ENCODE measurements around the gene PPP1R12C. TPM values are rescaled to one million over a fixed set of nuclear protein-coding genes. Genes with fewer than 3 reads are reported as not detected.

Gene PPP1R12C
- total and polyA plus RNA-seq, 10 of the 15 experiments (the other 5 are each of a cell fraction or from before 2014, with no cell fraction given) = 1.4 to 84.7 (median 20.5) TPM

DNA sequence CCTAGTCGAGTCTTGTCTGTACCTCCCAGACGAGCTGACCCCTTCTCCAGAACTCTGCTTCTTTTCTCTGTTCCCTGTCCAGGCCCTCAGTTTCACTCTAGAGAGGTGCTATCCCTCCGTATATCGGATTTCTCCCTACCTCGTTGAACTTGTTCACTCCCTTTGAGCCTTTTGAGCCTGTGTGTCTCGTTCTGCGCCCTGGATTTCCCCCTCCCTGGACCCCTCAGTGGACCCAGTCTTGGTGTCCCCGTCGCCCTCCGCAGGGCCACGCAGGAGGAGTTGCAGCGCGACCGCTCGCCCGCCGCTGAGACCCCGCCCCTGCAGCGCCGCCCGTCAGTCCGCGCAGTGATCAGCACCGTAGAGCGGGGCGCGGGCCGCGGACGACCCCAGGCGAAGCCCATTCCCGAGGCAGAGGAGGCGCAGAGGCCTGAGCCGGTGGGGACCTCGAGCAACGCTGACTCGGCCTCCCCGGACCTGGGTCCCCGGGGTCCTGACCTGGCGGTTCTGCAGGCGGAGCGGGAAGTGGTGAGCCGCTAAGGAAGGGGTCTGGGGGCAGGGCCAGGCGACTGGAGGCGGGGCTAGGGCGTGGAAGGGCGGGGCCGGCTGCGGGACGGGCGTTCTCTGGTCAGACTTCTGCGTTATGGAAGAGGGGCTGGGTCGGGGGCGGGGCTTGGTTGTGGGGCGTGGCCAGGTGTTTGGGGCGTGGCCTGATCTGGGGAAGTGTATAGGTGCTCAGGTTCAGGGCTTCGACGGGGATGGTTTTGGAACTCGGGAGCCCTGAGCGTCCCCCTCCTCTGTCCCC is 36.3 kb downstream of the PPP1R12C start (continued):
- TF ChIP-seq CBX3 (IDR thresholded peaks at IDR 0.05; ENCODE audit: borderline replicate concordance, low read depth) (no peak), TARDBP (IDR thresholded peaks at IDR 0.05; ENCODE audit: borderline replicate concordance) (no peak), SIN3A (IDR thresholded peaks at IDR 0.05; ENCODE audit: low read depth, low read length) (no peak), POU2F2 (IDR thresholded peaks at IDR 0.05; ENCODE audit: borderline replicate concordance, low read depth, low read length) (no peak), SP1 (IDR thresholded peaks at IDR 0.05; ENCODE audit: low read depth, low read length) (peak; percentile 7), RCOR1 (conservative IDR thresholded peaks at IDR 0.05; ENCODE audit: low read depth, low read length) (no peak), CBFB (IDR thresholded peaks at IDR 0.05; ENCODE audit: low read depth) (no peak), CTCF (IDR thresholded peaks at IDR 0.05 in 2 of 3, conservative IDR thresholded peaks at IDR 0.05 in 1 of 3; ENCODE audit: control insufficient read depth in 2 of 3, extremely low read depth in 1 of 3, insufficient read depth in 1 of 3, low read depth in 3 of 3, low read length in 3 of 3) (0 out of 6 replicates have a peak, but pooled peaks of 1 of the 3 experiments have one; percentile 0), DPF2 (IDR thresholded peaks at IDR 0.05) (0 out of 2 replicates have a peak, but pooled peaks have one; percentile 1), SUZ12 (IDR thresholded peaks at IDR 0.05; ENCODE audit: unreplicated experiment) (no peak), CEBPB (IDR thresholded peaks at IDR 0.05; ENCODE audit: borderline replicate concordance in 1 of 2, low read depth in 2 of 2, low read length in 2 of 2) (no peak), RFX5 (IDR thresholded peaks at IDR 0.05; ENCODE audit: low read depth, low read length) (no peak), ETV6 (conservative IDR thresholded peaks at IDR 0.05 in 1 of 2, IDR thresholded peaks at IDR 0.05 in 1 of 2; ENCODE audit: borderline replicate concordance in 1 of 2, low read depth in 1 of 2) (no peak), NR2F1 (conservative IDR thresholded peaks at IDR 0.05) (peak; percentile 89), GABPA (IDR thresholded peaks at IDR 0.05; ENCODE audit: low read depth) (no peak), KAT2A (conservative IDR thresholded peaks at IDR 0.05; ENCODE audit: control insufficient read depth, low read depth, low read length) (no peak), ZNF207 (IDR thresholded peaks at IDR 0.05; ENCODE audit: borderline replicate concordance) (no peak), HDAC2 (IDR thresholded peaks at IDR 0.05) (no peak), SUPT20H (IDR thresholded peaks at IDR 0.05; ENCODE audit: borderline replicate concordance, control insufficient read depth, low read depth, low read length) (no peak)
- TF ChIP-seq, protein P1, sequence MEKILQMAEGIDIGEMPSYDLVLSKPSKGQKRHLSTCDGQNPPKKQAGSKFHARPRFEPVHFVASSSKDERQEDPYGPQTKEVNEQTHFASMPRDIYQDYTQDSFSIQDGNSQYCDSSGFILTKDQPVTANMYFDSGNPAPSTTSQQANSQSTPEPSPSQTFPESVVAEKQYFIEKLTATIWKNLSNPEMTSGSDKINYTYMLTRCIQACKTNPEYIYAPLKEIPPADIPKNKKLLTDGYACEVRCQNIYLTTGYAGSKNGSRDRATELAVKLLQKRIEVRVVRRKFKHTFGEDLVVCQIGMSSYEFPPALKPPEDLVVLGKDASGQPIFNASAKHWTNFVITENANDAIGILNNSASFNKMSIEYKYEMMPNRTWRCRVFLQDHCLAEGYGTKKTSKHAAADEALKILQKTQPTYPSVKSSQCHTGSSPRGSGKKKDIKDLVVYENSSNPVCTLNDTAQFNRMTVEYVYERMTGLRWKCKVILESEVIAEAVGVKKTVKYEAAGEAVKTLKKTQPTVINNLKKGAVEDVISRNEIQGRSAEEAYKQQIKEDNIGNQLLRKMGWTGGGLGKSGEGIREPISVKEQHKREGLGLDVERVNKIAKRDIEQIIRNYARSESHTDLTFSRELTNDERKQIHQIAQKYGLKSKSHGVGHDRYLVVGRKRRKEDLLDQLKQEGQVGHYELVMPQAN (conservative IDR thresholded peaks at IDR 0.05) = 0 out of 2 replicates have a peak, but pooled peaks have one; percentile 25
- TF ChIP-seq, protein P2, sequence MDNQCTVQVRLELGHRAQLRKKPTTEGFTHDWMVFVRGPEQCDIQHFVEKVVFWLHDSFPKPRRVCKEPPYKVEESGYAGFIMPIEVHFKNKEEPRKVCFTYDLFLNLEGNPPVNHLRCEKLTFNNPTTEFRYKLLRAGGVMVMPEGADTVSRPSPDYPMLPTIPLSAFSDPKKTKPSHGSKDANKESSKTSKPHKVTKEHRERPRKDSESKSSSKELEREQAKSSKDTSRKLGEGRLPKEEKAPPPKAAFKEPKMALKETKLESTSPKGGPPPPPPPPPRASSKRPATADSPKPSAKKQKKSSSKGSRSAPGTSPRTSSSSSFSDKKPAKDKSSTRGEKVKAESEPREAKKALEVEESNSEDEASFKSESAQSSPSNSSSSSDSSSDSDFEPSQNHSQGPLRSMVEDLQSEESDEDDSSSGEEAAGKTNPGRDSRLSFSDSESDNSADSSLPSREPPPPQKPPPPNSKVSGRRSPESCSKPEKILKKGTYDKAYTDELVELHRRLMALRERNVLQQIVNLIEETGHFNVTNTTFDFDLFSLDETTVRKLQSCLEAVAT (IDR thresholded peaks at IDR 0.05) = no peak
